Measurements from ENCODE around the gene ANTXR1.
"Not testable (repeated sequence)": the region's sequence is repeated elsewhere in the genome, so short reads cannot be mapped to it uniquely, and the experiment has no call there.

Gene ANTXR1

GRCh38 chr2:69214898-69215297 is 201.9 kb downstream of the ANTXR1 start:
- DNase-seq: peak; percentile 2

DNA sequence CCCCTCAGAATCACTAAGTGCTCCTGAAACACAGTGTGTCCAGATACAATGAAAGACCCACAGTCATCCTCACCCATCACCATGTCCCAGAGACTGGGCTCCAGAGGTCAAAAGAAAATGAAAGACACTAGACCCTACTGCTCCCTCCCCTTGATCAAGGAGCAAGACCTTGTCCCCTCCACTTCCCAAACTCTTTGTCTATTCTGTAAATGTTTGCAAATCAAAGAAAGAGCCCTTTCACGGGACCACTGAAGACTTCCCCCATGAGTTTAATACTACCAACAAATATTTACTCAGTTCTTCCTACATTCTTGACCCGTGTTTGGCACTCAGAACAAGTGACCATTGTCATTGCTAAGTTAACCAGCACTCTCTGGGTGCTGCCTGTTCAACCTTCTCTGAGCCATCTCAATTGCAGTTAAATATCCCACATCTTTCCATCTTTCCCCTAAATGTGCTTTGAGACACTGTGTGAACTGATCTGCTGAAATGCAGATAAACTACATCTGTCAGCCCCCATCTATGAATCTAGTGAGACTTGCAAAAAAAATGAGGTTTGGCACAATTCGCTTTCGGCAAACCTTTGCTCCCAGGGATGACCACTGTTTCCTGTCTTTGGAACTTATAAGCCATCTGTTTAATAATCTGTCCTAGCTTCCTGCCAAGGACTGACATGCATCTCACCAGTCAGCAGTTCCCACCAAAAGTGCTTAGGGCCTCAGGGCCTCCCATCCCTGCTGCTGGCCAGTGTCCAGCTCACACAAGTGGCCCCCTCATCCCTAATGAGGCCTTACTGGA is 203.8 kb downstream of the ANTXR1 start:
- no peak for DNase-seq

DNA sequence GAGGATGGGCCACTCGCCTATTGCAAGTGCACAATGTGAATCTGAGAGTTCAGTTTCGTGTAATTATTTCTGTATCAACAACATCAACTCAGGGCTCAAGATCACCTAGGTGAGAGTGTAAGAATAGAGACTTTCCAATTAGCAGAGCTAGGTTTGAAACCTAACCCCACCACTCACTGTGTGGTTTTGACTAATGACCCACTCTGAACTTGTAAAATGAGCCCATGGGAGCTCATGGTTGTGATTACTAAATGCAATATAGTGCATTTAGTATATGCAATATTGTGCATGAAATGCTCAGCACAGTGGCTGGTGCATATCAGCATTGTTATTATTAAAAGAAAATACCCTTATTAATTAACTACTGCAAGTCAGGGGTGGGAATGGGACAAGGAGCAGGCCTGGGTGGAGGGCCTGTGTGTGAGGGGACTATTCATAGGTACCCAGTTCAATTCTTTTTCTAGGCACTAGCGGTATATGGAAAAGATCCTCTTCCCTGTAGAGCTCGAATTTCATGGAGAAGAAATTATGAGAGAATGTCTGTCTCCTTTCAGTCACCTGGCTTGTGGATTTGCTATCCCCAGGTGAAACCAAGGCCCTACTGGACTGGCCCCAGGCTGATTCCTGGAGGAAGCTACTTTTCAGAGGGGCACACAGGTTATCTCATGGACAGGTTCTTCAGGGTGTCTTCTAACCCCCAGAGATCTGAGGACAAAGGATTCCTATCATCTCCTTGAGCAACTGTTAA is 204.5 kb downstream of the ANTXR1 start:
- DNase-seq: no peak

DNA sequence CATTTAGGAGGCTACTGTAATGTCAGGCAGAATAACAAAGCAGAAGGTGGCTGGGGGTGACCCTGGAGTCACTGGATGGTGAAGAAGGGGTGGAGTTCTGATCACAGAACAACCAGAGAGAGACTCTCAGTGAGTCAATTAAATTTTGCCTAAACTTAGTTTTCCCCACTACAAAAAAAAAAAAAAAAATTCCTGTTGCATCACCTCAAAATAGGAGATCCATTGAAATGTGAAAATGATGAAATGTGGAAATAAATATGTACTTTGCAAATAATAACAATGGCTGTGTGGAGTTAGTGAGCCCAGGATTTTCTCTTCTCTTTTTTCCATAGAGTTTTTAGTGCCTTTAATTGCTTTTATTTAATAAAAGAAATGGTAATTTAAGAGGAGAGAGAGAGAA is 208.5 kb downstream of the ANTXR1 start:
- DNase-seq: no peak

DNA sequence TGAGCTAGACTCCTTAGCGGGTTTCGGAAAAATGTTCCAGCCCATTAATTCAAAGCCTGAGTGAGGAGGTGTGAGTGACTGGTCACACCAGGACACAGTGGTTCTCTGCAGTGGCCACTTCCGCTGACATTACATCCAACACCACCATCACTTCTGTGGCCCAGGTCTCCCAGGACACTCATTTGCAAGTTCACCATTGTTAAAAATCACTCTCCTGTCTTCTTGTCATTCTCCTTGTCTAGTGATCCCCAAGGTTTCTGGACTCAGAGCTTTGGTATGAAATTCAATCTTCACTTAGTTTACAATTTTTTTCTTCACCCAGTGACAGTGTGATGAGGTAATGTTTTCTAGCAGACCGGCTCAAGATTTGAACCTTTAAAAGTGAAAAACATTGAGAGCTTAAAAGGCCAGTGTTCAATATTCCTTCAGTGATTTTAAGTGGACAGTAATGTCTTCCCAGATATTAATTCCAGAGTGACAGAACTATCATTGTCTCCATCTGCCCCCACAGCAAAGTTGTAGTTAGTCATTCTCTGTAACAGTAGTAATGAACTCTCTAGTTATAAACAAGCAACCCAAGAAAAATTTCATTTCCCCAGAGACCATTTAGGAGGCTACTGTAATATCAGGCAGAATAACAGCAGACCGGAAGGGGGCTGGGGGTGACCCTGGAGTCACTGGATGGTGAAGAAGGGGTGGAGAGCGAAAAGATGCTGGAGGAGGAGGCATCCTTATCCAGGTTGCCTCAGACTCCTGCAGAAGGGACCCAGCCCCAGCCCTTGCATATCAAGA is 209.2 kb downstream of the ANTXR1 start:
- no peak for DNase-seq

DNA sequence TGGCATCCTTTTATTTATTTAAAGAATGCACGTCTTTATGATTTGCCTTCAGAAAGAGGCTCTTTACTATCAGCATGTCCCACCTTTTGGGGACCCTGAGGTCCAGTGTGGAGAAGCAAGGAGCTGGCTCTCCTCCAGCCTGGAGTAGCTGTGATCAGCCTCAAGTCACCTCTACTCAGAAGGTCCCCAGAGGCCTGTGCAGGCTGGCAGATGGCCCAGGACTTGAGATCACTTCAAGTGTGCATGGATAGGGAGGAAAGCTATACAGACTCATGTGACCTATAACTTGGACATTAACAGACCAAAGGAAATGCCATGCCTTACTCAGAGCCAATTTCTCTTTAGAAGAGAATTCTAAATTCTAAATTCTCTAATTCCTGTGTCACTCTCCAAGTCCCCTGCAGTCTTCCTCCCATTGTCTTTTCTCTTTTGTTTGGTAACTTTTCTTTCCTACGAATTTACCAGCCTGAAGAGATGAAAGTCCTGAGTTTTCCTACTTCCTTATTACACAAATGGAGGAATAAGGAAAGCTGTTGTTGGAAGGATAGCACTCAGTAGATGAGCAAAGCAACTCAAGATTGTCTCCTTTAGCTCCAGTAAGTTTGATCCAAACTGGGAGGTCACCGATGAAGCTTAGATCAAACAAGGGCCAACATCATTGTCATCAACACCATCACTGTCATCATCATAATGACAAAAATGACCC is 210.1 kb downstream of the ANTXR1 start:
- DNase-seq: peak; percentile 27

- DNase-seq: no peak
Measured at GRCh38 chr2:69223759-69224511, 211.0 kb downstream of the ANTXR1 start.

DNA sequence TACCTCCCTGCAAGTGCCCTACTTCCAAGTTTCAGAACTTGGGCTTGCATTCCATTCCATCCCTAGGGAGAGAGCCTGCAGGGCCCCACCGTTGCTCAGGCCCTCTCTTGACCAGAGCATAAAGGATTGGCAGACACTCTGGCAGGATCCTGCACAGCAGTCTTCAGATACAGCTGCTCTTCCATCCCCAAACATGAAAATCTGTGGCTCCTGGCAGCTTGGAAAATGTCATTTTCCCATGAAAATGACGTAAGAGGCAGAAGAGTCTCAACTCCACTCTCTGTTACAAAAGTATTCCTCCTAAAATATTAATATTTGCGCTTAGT is 211.5 kb downstream of the ANTXR1 start:
- DNase-seq: no peak

DNA sequence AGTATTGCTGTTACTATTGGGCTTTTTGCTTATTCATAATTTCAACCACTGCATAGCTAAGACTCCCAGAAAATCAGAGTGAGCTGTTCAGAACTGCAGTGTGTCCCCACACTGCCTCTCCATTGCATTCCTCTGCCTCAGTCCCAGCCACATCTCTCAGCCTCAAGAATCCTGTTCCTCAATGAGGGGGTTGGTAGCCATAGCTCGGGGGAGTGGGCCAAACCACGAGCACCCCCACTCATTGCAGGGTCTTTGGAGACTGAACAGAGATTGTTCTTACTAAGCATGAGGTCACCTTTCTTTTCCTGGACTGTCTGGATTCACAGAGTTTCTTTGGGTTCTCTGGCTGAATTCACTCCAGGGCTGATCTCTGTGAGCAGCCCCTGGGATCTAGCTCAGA is 213.0 kb downstream of the ANTXR1 start:
- no peak for DNase-seq

GRCh38 chr2:69226903-69227302 is 213.9 kb downstream of the ANTXR1 start:
- no peak for DNase-seq

DNA sequence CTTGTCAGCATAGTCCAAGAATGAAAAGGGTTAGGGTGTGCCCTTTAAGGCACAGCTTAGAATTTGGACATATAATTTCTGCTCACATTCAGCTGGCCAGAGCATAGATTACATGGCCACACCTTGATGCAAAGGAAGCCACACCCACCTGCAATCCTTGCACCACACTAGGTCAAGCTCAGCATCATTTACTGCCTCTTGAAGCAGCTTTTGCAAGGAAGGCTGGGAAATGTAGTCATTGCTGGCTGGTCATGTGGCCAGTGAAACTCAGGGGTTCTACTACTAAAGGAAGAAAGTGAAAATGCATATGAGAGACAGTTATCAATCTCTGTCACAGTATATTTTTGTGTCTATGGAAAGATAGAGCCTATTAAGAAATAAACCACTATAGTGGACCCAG is 214.7 kb downstream of the ANTXR1 start:
- no peak for DNase-seq

DNA sequence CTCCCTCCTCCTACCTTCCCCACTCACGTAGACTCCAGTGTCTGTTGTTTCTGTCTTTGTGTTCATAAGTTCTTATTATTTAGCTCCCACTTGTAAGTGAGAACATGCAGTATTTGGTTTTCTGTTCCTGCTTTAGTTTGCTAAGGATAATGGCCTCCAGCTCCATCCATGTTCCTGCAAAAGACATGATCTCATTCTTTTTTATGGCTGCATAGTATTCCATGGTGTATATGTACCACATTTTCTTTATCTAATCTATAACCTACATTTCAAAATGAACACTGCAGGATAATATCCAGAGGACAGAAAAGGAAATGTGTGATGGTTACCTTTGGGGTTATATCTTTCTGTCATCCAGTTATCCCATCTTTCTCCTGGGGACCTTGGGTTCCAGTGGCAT is 218.0 kb downstream of the ANTXR1 start:
- not testable (repeated sequence) for DNase-seq

DNA sequence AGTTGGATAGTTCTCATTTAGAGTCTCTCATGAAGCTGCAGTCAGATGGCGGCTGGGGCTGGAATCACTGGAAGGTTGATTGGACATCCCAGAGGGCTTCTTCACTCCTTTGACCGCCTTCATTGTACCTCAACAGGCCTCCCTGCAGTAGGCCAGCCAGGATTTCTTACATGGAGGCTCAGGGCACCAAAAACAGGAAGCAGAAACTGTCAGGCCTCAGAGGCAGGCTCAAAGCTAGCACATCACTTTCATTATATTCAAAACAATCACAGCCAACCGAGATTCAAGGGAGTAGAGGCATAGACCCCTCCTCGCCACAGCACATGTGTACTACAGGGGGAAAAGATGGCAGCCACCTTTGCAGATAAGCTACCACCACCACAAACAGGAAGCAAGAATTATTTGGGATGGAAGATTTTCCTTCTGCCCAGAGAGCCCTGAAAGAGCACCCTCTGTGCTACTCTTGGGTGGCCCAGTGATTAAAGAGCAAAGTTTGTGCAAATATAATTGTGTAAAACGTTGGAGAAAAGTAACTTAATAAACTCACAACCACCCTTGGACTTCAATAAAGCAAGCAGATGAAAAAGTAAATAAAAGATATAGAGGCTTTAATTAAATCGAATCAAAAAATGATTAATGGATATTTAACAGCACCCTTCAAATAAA is 218.8 kb downstream of the ANTXR1 start:
- DNase-seq: no peak

DNA sequence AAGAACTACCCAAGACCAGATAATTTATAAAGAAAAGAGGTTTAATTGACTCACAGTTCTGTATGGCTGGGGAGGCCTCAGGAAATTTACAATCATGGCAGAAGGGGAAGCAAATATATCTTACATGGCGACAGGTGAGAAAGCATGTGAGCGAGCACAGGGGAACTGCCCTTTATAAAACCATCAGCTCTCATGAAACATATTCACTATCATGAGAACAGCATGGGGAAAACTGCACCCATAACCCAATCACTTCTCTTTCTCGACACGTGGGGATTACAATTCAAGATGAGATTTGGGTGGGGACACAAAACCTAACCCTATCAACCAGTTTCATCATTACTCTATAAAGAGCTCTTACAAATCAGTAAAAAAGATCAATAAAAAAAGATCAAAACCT is 222.9 kb downstream of the ANTXR1 start:
- not testable (repeated sequence) for DNase-seq

DNA sequence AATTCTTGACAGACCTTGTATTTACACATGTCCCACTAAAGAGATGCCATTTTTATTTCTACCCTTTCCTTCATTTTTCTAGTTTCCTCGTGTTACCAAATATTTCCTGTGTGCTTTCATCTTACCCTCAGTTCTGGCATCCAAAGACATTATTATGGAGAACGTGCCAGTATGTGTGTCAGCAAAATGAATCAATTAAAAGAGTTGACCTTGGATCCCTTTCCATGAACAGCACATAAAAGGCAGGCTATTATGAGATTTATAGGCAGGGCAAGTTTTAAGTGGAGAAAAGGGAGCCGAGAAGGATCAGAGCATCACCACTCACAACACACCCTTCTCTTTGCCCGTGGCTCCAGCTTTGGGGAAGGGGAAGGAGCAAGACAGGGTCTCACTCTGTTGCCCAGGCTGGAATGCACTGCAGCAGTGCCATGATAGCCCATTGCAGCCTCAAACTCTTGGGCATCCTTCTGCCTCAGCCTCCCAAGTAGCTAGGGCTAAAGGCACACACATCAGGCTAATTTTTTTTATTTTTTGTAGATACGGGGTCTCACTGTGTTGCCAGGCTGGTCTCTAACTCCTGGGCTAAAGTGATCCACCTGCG is 224.2 kb downstream of the ANTXR1 start:
- DNase-seq: no peak

DNA sequence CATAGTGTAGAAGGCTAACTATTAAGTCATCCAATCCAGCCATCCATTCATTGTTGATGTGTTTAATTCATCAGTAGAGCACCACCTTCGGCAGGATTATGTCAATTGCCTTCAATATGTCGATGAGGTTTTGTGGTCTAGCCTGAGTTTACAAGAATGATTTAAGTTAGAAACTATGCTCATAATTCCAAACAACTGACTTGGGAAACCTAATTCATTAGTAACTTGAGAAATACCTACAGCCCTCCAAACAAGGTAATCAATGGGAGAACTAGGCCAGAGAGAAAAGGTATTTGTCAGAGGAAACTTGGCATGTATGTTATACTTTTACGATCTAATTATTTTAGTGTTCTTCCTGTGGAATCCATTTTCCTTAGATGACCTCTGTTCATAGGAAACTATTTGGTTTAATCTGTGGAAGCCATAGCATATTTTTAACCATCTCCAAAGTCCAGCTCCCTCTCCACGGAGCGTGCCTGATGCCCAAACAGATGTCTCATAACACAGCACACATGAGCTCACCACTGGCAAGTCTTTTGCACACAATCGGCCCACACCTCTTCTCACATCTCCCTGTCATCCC is 225.6 kb downstream of the ANTXR1 start:
- DNase-seq: no peak

GRCh38 chr2:69241093-69241492 is 228.1 kb downstream of the ANTXR1 start:
- DNase-seq: no peak

DNA sequence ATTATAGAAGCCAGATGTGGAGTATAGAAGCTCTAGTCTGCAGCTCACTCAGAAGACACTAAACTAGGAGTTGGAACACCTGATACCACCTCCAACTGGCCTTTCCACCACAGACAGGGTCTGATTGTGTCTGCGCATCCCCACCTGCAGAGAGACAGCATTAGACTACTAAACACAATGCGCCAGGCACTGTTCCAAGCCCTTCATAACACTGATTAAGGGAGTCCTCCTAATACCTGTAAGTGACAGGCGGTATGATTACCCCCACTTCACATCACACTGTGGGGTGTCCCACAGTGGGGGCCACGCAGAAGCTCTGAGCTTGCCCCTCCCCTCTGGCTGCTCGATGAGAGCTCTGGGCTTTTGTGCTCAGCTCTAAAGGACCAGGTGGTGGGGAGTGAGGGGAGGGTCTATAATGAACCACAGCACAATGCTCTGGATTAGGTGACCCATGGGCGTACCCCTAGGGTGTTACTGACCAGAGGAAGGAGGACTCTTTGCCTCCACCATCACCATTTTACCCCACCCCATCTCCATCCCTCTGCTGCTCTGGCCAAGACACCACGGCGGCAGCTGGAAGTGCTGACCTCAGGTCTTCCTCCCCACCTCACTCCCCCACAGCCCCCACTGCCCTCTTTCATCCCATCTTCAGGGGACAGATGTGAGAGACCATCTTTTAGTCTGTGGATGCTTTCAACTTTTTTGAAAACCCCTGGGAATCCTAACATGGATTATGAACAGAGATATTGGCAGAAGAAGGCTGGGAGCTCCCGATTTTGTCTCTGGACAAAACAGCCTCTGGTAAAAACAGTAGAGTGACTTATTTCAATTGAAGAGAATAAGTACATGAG is 228.9 kb downstream of the ANTXR1 start:
- no peak for DNase-seq

DNA sequence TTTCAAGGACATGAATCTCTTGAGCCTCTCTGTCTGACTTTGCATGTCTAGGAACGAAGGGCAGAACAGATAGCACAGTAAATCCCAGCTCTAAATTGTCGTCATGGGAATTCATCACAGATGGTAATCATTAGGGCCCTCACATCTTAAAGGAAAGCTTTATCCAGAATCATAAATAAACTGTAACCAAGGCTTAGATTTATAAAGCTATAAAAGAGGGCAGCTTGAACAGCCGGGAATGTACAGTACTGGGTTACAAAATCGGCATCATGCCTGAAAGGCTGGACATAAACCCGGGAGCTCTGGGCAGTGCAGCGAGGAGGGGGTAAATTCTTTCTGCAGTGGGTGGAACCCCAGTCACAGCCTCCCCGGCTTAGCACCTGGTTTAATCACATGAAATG is 229.7 kb downstream of the ANTXR1 start:
- no peak for DNase-seq

- no peak for DNase-seq
Measured at GRCh38 chr2:69243652-69244051, 230.7 kb downstream of the ANTXR1 start.
